T-cell (primary cell): Measurements from ENCODE around the gene VPS4A. TPM values are rescaled to one million over a fixed set of nuclear protein-coding genes. Genes with fewer than 3 reads are reported as not detected.

Experiments
- ATAC-seq, 4 experiments: fragments of 200-7000 bp in 3 of 4; fragments of 150-1000 bp in 1 of 4; cut with Tn5 transposase; replicated peaks in 1 of 4; 1 replicate in 3 of 4; 2 replicates in 1 of 4; pipeline ENCODE4 v1.10.0; 2021; ENCODE audit warnings: moderate library complexity in 3 of 4, mild to moderate bottlenecking in 2 of 4, moderate number of reproducible peaks in 1 of 4
- CTCF ChIA-PET, 2 donors: fragments of 300-600 bp; sonication (Branson Sonifier 250); formaldehyde crosslinking; loops; one replicate each; lab custom pipeline; 2022; ENCODE audit warnings: antibody characterized with exemption in 2 of 2; lab: Charles Lee
- POLR2A ChIA-PET, 2 donors: fragments of 300-600 bp; sonication (Branson Sonifier 250); formaldehyde crosslinking; loops; one replicate each; lab custom pipeline; 2022; ENCODE audit warnings: antibody characterized with exemption in 2 of 2; lab: Charles Lee
- DNase-seq, 35 experiments: peaks; one replicate each; pipeline versions ENCODE4 v3.0.0 to v3.0.0-alpha.2; 2013 to 2023
- H3K27ac ChIP-seq: one replicate; pipeline ENCODE4 v1.5.1; 2013; ENCODE audit warnings: low read length
- H3K27me3 ChIP-seq, 2 experiments: replicated peaks in 1 of 2; 1 replicate in 1 of 2; 2 replicates in 1 of 2; pipeline versions ENCODE4 v1.6.1 to v1.7.0; 2013; ENCODE audit warnings: low read length in 1 of 2, mixed read lengths in 1 of 2; ENCODE audit not compliant: control insufficient read depth in 2 of 2, insufficient read depth in 2 of 2; ENCODE audit errors: extremely low read depth in 1 of 2
- H3K36me3 ChIP-seq, 2 donors: 1 replicate in 1 of 2; 2 replicates in 1 of 2; pipeline versions ENCODE4 v1.6.1 to v1.7.0; 2013; ENCODE audit warnings: low read length in 1 of 2; ENCODE audit not compliant: control insufficient read depth in 2 of 2, insufficient read depth in 1 of 2; ENCODE audit errors: extremely low read depth in 1 of 2
- H3K4me1 ChIP-seq, 2 experiments: 1 replicate in 1 of 2; 2 replicates in 1 of 2; pipeline versions ENCODE4 v1.6.1 to v1.7.0; 2013; ENCODE audit warnings: low read length in 2 of 2, mixed read lengths in 1 of 2; ENCODE audit not compliant: insufficient read depth in 2 of 2, control insufficient read depth in 1 of 2; ENCODE audit errors: extremely low read depth in 1 of 2
- H3K4me3 ChIP-seq, 2 donors: 1 replicate in 1 of 2; 2 replicates in 1 of 2; pipeline versions ENCODE4 v1.5.1 to v1.7.0; 2013; ENCODE audit warnings: mild to moderate bottlenecking in 2 of 2, low read length in 1 of 2, moderate library complexity in 1 of 2; ENCODE audit not compliant: control insufficient read depth in 1 of 2; ENCODE audit errors: extremely low read depth in 1 of 2
- H3K9me3 ChIP-seq: 2 replicates; pipeline ENCODE4 v1.7.0; 2013
- H3K27ac Mint-ChIP-seq, 2 donors: one replicate each; pipeline ENCODE4 v1.8.0; 2020 to 2021; ENCODE audit warnings: mild to moderate bottlenecking in 2 of 2, mixed read lengths in 2 of 2
- H3K27me3 Mint-ChIP-seq, 2 donors: one replicate each; pipeline ENCODE4 v1.8.0; 2021 to 2022; ENCODE audit warnings: mixed read lengths in 2 of 2
- H3K36me3 Mint-ChIP-seq: one replicate; pipeline ENCODE4 v1.8.0; 2021; ENCODE audit warnings: mixed read lengths
- H3K4me1 Mint-ChIP-seq, 3 donors: one replicate each; pipeline ENCODE4 v1.8.0; 2020 to 2022; ENCODE audit warnings: mixed read lengths in 3 of 3, mild to moderate bottlenecking in 1 of 3
- H3K4me3 Mint-ChIP-seq, 3 donors: one replicate each; pipeline ENCODE4 v1.8.0; 2020 to 2022; ENCODE audit warnings: mild to moderate bottlenecking in 3 of 3, mixed read lengths in 3 of 3, moderate library complexity in 3 of 3
- H3K9me3 Mint-ChIP-seq, 3 donors: one replicate each; pipeline ENCODE4 v1.8.0; 2020 to 2022; ENCODE audit warnings: mixed read lengths in 3 of 3
- WGBS: methylation state at CpG from one replicate; pipeline ENCODE4 v1.1.5; 2013; ENCODE audit warnings: missing lambda C conversion rate; ENCODE audit not compliant: insufficient coverage; 5-methylcytosine and 5-hydroxymethylcytosine counted together
- total RNA-seq, 35 experiments: library from RNA in 6 of 35; stranded (reverse) in 6 of 35; fragments of 120-200 nt in 1 of 35; gene quantifications; one replicate each; pipeline versions ENCODE4 v1.2.1 to v1.2.4 and lab custom pipeline; 2013 to 2026

VPS4A gene
- total RNA-seq, 5 donors from 2014 or later (not counting 1 experiment from before 2014, with no cell fraction given), result 40.5 to 61.9 (median 55.9) TPM

DNA sequence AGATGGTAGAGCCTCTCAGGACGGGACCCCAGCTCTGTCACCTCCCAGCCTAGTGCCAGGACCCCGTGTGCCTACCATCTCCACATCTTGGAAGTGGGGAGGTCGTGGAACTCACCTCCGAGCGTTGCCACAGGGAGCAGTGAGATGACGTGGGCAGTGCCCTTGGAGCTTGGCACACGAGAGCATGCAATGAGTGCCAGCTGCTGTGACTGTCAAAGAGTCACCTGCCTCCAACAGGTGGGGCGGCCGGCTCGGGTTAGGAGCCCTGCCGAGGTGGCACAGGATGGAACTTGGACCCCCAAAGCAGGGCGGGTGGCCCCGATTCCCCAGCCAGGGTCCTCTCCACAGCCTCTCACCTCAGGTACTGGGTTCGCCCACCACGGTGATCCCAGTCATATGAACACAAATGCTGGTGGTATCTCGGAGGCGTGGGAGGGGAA is 5.5 kb downstream of the VPS4A start:
- CTCF ChIA-PET, result no interaction called here

GRCh38 chr16:69318177-69318910 is 7.2 kb downstream of the VPS4A start:
- Mint-ChIP-seq H3K9me3 (no peaks in the 10 kb centered on the region), H3K36me3 (peaks cover 34% of the 10 kb centered on the region), H3K4me3 (no peak overlapping the region), H3K27me3 (no peaks in the 10 kb centered on the region), H3K4me1 (peaks cover 14 to 20% (median 19%) of the 10 kb centered on the region in 3 donors), H3K27ac (no peak overlapping the region)
- Histone ChIP-seq H3K4me1 (peaks cover 0 to 10% of the 10 kb centered on the region in 2 experiments), H3K36me3 (peaks cover 52 to 91% of the 10 kb centered on the region in 2 donors), H3K27ac (no peak overlapping the region), H3K27me3 (no peaks in the 10 kb centered on the region), H3K4me3 (no peak overlapping the region), H3K9me3 (no peaks in the 10 kb centered on the region)
- CTCF ChIA-PET, result interaction anchor here in 1 of 2 donors (0.5 kb wide), 1 partner anchor 207 kb away, joined by 3 read pairs; no protein-coding TSS in a partner anchor
- POLR2A ChIA-PET, result interaction anchor here in 1 of 2 donors (0.6 kb wide), 1 partner anchor 24 kb away, joined by 6 read pairs; no protein-coding TSS in a partner anchor
- 96% methylated on average over 22 of the region's 30 CpGs for whole genome bisulfite sequencing
- no peak for DNase-seq
- ATAC-seq, result no peak

More for the DNA sequence above, 5.5 kb downstream of the VPS4A start:
- Histone ChIP-seq H3K27ac (no peak overlapping the region), H3K27me3 (no peaks in the 10 kb centered on the region), H3K9me3 (no peaks in the 10 kb centered on the region), H3K4me1 (peaks cover 4 to 27% of the 10 kb centered on the region in 2 experiments), H3K36me3 (peaks cover 44 to 79% of the 10 kb centered on the region in 2 donors), H3K4me3 (no peak overlapping the region)
- WGBS, result 95% methylated on average over 10 of the region's 17 CpGs
- Mint-ChIP-seq H3K4me3 (no peak overlapping the region), H3K9me3 (no peaks in the 10 kb centered on the region), H3K27ac (no peak overlapping the region), H3K27me3 (no peaks in the 10 kb centered on the region), H3K4me1 (peaks cover 26 to 28% (median 26%) of the 10 kb centered on the region in 3 donors), H3K36me3 (peaks cover 25% of the 10 kb centered on the region)
- ATAC-seq, result no peak
- POLR2A ChIA-PET, result no interaction called here
- no peak for DNase-seq

DNA sequence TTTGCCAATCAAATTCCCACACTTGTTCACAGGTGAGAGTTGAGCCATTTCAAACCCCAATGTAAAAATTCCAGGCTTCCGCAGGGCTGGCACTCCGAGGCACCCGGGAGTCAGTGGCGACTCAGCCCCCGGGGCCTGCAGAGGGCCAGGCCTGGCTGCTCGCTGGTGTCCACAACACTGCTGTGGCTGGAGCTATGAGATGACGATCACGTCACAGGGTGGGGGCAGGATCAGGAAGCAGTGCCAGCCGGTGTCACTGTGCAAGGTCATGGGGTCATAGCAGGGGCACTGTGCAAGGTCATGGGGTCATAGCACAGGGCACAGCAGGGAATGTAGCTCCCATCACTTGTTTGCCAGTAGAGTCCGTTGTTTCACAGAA is 7.8 kb downstream of the VPS4A start:
- H3K27ac ChIP-seq, result no peak overlapping the region
- ATAC-seq (no peak), DNase-seq (no peak)
- H3K9me3 Mint-ChIP-seq, result no peaks in the 10 kb centered on the region
- H3K9me3 ChIP-seq, result no peaks in the 10 kb centered on the region
- H3K27me3 ChIP-seq, result no peaks in the 10 kb centered on the region
- H3K36me3 ChIP-seq, result peaks cover 53 to 91% of the 10 kb centered on the region in 2 donors
- POLR2A ChIA-PET, result interaction anchor here in 1 of 2 donors (0.6 kb wide), 1 partner anchor 62 kb away, joined by 8 read pairs; no protein-coding TSS in a partner anchor
- CTCF ChIA-PET, result interaction anchor here in 1 of 2 donors (0.5 kb wide), 1 partner anchor 131 kb away, joined by 4 read pairs; no protein-coding TSS in a partner anchor
- H3K4me1 Mint-ChIP-seq, result peaks cover 8 to 15% (median 14%) of the 10 kb centered on the region in 3 donors
- no peak overlapping the region for H3K4me3 ChIP-seq
- peaks cover 0 to 9% of the 10 kb centered on the region in 2 experiments for H3K4me1 ChIP-seq
- H3K36me3 Mint-ChIP-seq, result peaks cover 35% of the 10 kb centered on the region
- WGBS, result 88% methylated on average over 9 of the region's 10 CpGs
- H3K4me3 Mint-ChIP-seq, result no peak overlapping the region
- H3K27ac Mint-ChIP-seq, result no peak overlapping the region
- no peaks in the 10 kb centered on the region for H3K27me3 Mint-ChIP-seq

DNA sequence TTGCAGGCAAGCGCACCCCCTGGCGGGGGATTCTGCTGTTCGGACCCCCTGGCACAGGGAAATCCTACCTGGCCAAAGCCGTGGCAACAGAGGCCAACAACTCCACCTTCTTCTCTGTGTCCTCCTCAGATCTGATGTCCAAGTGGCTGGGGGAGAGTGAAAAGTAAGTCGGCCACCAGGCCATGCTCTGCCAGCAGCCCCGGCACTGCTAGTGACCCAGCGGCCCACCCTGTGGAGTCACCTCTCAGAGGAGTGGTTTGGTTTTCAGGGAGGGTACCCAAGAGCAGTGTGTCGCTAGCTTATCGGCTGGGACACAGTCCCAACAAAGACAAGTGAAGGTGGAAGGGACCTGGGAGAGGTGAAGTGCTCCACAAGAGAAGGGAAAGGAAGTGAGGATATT is 8.2 kb downstream of the VPS4A start:
- peaks cover 7 to 15% (median 11%) of the 10 kb centered on the region in 3 donors for H3K4me1 Mint-ChIP-seq
- H3K27me3 ChIP-seq, result no peaks in the 10 kb centered on the region
- no peak overlapping the region for H3K4me3 ChIP-seq
- 97% methylated on average over 5 of the region's 9 CpGs for WGBS
- no peaks in the 10 kb centered on the region for H3K9me3 ChIP-seq
- DNase-seq (no peak), ATAC-seq (no peak)
- H3K4me3 Mint-ChIP-seq, result no peak overlapping the region
- ChIA-PET CTCF (interaction anchor here in 1 of 2 donors (0.5 kb wide), 1 partner anchor 131 kb away, joined by 4 read pairs; no protein-coding TSS in a partner anchor), POLR2A (interaction anchor here in 1 of 2 donors (0.6 kb wide), 1 partner anchor 61 kb away, joined by 8 read pairs; no protein-coding TSS in a partner anchor)
- no peaks in the 10 kb centered on the region for H3K27me3 Mint-ChIP-seq
- no peaks in the 10 kb centered on the region for H3K9me3 Mint-ChIP-seq
- peaks cover 55 to 92% of the 10 kb centered on the region in 2 donors for H3K36me3 ChIP-seq
- no peak overlapping the region for H3K27ac Mint-ChIP-seq
- peaks cover 35% of the 10 kb centered on the region for H3K36me3 Mint-ChIP-seq
- H3K27ac ChIP-seq, result no peak overlapping the region
- H3K4me1 ChIP-seq, result peaks cover 0 to 5% of the 10 kb centered on the region in 2 experiments

- Mint-ChIP-seq H3K4me1 (peaks cover 10 to 17% (median 11%) of the 10 kb centered on the region in 3 donors), H3K36me3 (peaks cover 42% of the 10 kb centered on the region), H3K9me3 (no peaks in the 10 kb centered on the region), H3K27ac (no peak overlapping the region), H3K4me3 (no peak overlapping the region), H3K27me3 (no peaks in the 10 kb centered on the region)
- peaks cover 51 to 92% of the 10 kb centered on the region in 2 donors for H3K36me3 ChIP-seq
- ATAC-seq (no peak), DNase-seq (no peak)
- peaks cover 0 to 3% of the 10 kb centered on the region in 2 experiments for H3K4me1 ChIP-seq
- CTCF ChIA-PET, result no interaction called here
- 95% methylated on average over 14 of the region's 30 CpGs for WGBS
- H3K4me3 ChIP-seq, result no peak overlapping the region
- POLR2A ChIA-PET, result no interaction called here
- no peaks in the 10 kb centered on the region for H3K27me3 ChIP-seq
- H3K27ac ChIP-seq, result no peak overlapping the region
- H3K9me3 ChIP-seq, result no peaks in the 10 kb centered on the region
These were observed 8.9 kb downstream of the VPS4A start for GRCh38 chr16:69319826-69320739.

- Mint-ChIP-seq H3K27ac (no peak overlapping the region), H3K27me3 (no peaks in the 10 kb centered on the region), H3K4me1 (peaks cover 10 to 20% (median 12%) of the 10 kb centered on the region in 3 donors), H3K36me3 (peaks cover 44% of the 10 kb centered on the region), H3K9me3 (no peaks in the 10 kb centered on the region), H3K4me3 (peak overlapping the region in 1 of 3 donors; percentile 9)
- H3K4me3 ChIP-seq, result no peak overlapping the region
- DNase-seq, result no peak
- CTCF ChIA-PET, result no interaction called here
- peaks cover 46 to 86% of the 10 kb centered on the region in 2 donors for H3K36me3 ChIP-seq
- H3K4me1 ChIP-seq, result peaks cover 0 to 4% of the 10 kb centered on the region in 2 experiments
- ATAC-seq, result no peak
- 96% methylated on average over 12 of the region's 13 CpGs for WGBS
- H3K27ac ChIP-seq, result no peak overlapping the region
- H3K27me3 ChIP-seq, result no peaks in the 10 kb centered on the region
- POLR2A ChIA-PET, result no interaction called here
- H3K9me3 ChIP-seq, result no peaks in the 10 kb centered on the region
These were observed 9.6 kb downstream of the VPS4A start for GRCh38 chr16:69320740-69321073.
